Amygdala (tissue), 56 donors: ENCODE data around the gene CCDC9.
"Not testable (repeated sequence)": the region's sequence is repeated elsewhere in the genome, so short reads cannot be mapped to it uniquely, and the experiment has no call there.

ENCODE experiments used
- DNase-seq, 56 donors: peaks; one replicate each; lab custom pipeline; 2025; lab: John Stamatoyannopoulos, UW

CCDC9 gene

GRCh38 chr19:47280183-47280797, 24.0 kb downstream of the CCDC9 start:
- no peak for DNase-seq

GRCh38 chr19:47283405-47284059, 27.2 kb downstream of the CCDC9 start:
- DNase-seq, result no peak

GRCh38 chr19:47284324-47284899, 28.1 kb downstream of the CCDC9 start:
- DNase-seq, result peak in 12 of 56 donors; percentile 4 to 59 (median 22)

- peak in 39 of 56 donors; percentile 6 to 84 (median 33) for DNase-seq
Measured at GRCh38 chr19:47296036-47296435, 39.7 kb downstream of the CCDC9 start.

GRCh38 chr19:47300867-47301266, 44.5 kb downstream of the CCDC9 start:
- DNase-seq, result not testable (repeated sequence)

- DNase-seq, result no peak
Measured at GRCh38 chr19:47302249-47302648, 45.9 kb downstream of the CCDC9 start.

GRCh38 chr19:47303966-47304365, 47.6 kb downstream of the CCDC9 start:
- DNase-seq, result no peak

- peak in 19 of 56 donors; percentile 2 to 56 (median 15) for DNase-seq
Measured at GRCh38 chr19:47305309-47305751, 49.0 kb downstream of the CCDC9 start.

GRCh38 chr19:47306303-47306702, 50.0 kb downstream of the CCDC9 start:
- no peak for DNase-seq

- DNase-seq, result no peak
Measured at GRCh38 chr19:47309038-47309437, 52.7 kb downstream of the CCDC9 start.

GRCh38 chr19:47309608-47310007, 53.3 kb downstream of the CCDC9 start, which contains the start of gene C5AR1:
Gene C5AR1 (plus strand): TSS chr19:47309861. CDS start chr19:47309896, 35 bp downstream.
- peak in 10 of 56 donors; percentile 5 to 39 (median 22) for DNase-seq

- no peak for DNase-seq
Measured at GRCh38 chr19:47310323-47310722, 54.0 kb downstream of the CCDC9 start.

- peak in 1 of 56 donors; percentile 21 for DNase-seq
Measured at GRCh38 chr19:47310819-47311218, 54.5 kb downstream of the CCDC9 start.

- DNase-seq, result no peak
Measured at GRCh38 chr19:47312366-47313006, 56.2 kb downstream of the CCDC9 start.

GRCh38 chr19:47313754-47314295, 57.5 kb downstream of the CCDC9 start:
- DNase-seq, result no peak

- peak in 18 of 56 donors; percentile 12 to 65 (median 29) for DNase-seq
Measured at GRCh38 chr19:47315125-47315821, 58.9 kb downstream of the CCDC9 start.

GRCh38 chr19:47316513-47316912, 60.2 kb downstream of the CCDC9 start:
- DNase-seq, result no peak

GRCh38 chr19:47319923-47320871, 63.9 kb downstream of the CCDC9 start:
- DNase-seq, result no peak
